Endothelial cell of hepatic sinusoid (primary cell): Measurements from ENCODE around the gene SSH2.
"Not testable (repeated sequence)": the region's sequence is repeated elsewhere in the genome, so short reads cannot be mapped to it uniquely, and the experiment has no call there.

Experiments used
- in situ Hi-C: cut with HindIII; loops from 2 replicates; pipeline ENCODE4 v1.10.0; 2017; ENCODE audit warnings: low sequenced_read_pairs

The SSH2 gene

DNA sequence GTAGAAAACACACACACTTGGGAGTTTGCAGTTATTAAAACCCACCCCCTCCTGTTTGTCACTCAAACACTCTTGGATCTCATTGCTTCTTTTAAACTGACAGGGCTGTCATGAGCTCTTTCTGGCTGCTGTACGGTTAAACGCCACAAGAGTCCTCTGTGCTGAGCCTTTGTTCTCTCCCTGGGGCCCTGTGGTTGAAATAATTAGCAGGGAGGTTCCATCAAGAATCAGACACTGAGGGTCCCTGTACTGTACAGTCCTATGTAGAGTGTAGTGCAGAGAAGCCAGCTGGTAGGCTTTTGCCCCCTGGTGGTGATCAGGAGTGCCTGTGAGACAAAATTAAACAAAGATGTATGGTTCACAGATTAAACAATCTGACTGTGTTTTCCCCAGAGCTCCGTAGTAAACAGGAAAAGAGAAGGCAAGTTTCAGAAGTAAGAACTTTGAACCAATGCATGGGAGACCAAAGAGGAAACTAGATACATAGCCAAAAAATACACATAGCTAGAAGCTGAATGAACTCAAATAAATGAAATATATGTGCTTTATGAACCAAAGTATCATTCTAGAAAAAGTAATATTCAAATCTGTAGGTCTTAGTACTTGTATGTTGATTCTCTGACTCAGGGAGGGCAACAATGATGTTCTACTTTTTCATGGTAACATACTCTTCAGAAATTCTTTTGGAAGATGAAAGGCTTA, 1.4 kb upstream of the SSH2 start:
- in situ Hi-C loops: no loop called here

DNA sequence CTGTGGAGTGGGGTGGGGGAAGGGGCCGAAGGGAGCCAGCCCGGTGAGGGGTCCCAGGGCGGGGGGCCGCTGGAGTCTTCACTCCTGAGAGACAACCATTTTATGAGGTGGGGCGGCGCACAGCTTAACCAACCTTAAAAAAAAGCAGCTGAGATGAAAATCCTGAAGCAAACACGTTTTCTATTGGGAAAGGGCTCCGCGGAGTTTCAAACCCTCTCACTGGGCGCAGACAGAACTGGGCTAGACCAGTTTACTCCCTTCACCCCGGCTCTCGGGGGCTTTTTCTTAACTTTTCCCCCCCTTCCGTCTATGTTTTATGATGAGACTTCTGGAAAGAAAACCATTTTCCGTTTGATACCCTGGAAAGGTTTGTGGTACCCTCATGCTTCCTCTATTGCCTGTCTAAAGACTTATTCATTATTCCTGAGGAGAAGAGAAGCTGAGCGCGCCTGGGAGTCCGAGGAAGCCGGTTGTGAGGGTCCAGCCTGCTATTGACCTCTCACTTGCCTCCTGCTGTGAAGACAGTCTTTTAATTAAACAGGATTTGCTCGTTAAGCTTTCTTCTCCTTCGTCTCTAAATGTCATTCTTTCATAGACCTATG, 482 bp upstream of the SSH2 start:
- in situ Hi-C loops: no loop called here

DNA sequence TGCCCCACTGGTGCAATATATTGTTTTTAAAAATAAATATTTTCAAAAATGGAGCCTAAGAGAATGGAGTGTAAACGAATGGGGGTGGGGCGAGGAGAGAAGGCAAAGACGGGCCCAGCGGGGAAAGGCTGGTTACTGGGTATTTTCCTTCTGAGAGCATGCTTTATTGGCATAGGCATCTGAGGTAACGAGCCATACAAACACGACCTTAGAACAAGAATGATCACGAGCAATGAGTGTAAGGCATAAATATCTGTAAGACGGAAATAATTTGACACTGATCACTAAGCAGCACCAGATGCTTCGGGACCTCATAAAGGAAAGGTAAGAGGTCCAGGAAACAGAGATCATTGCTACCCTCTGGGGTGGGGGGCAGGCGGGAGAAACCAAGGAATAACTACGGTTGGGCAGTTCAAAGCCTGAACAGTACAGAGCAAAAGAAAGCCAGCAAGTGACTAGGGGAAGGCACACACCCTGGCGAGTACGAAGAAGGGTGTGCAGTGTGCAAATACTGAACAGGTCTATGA, 959 bp downstream of the SSH2 start:
- in situ Hi-C loops: no loop called here

DNA sequence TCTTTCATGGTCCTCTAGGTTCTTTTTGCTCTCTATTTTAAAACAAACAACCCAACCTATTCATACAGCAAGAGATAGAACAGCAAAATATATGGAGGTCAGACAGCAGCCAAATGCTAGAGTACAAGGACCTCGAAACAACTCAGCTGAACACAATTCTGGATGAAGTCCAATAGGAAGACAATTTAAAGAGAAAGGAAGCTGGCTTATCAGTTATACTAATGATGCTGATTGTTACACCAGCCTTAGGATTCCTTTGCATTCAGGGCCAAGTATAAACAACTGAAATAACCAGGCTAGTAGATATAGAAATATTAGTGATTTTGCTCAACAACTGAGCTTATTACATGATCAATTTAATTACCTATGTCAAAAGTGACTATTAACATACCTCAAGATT, 2.5 kb downstream of the SSH2 start:
- in situ Hi-C loops: no loop called here

DNA sequence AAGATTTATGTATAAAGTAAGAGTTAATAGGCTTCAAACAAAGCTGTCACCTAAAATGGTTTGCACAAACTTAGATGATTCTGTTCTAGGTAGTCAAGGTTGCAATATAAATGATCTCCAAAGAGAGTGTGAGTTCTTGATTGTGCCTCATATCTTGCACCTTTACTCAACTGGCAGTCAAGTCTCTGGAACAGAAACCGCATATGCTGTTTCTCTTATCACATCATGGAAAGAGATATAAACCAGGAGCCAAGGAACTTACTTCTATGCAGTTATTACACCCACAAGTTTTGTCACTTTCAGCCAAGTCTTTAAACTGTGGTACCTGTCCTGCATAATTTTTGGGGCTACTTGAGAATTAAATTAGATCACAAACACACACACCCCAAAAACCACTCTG, 5.2 kb downstream of the SSH2 start:
- in situ Hi-C loops: no loop called here

DNA sequence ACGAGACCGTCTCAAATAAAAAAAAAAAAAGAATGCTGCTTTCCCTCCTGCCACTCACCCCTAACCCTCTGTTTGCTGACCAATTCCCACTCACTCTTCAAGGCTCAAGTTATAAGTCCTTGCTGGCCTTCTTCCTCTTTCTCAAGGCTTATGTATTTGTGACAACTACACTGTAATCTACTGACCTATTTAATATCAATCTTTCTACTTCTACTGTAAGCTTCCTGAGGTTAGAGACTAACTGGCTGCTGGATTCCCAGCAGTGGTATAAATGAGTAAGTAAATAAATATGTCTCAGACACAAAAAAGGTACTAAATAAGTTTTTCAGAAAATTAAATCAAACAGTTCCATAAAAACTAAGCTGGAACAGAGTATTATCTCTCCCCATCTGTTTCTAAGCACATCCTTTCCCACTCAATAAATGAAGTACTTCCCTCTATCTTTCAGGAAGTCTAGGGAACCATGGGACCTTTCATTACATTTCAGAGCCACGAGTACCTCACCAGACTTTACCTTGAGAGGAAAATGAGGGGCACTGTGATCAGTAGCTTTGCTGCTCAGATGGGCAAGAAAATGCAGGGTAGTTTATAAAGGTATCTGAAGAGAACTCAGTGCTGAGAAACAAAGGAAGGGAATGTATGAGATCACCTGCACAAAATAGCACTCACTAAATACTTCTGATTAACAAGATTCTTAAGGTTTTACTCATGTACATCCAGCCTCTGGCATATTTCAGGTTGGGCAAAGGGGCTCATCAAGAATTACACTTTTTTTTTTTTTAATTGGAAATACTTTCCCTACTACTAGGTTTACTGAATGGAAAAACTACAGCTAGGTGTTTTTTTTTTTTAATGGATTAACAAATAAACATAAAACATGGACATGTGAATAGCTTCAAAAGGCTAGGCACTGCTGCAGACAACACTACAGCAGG, 10.8 kb downstream of the SSH2 start:
- in situ Hi-C loops: no loop called here

DNA sequence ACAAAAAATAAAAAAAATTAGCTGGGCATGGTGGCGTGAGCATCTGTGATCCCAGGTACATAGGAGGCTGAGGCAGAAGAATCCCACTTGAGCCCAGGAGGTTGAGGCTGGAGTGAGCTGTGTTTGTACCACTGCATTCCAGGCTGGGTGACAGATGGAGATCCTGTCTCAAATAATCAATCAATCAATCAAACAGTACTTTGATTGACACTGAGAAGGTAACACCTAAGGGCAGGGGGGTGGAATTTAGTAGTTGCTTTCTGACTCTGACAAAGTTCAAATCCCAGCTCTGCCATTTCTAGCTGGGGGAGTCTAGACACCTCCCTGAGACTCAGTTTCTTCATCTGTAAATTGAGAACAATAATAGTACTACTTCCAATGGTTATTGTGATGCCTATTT, 12.0 kb downstream of the SSH2 start:
- in situ Hi-C loops: no loop called here

DNA sequence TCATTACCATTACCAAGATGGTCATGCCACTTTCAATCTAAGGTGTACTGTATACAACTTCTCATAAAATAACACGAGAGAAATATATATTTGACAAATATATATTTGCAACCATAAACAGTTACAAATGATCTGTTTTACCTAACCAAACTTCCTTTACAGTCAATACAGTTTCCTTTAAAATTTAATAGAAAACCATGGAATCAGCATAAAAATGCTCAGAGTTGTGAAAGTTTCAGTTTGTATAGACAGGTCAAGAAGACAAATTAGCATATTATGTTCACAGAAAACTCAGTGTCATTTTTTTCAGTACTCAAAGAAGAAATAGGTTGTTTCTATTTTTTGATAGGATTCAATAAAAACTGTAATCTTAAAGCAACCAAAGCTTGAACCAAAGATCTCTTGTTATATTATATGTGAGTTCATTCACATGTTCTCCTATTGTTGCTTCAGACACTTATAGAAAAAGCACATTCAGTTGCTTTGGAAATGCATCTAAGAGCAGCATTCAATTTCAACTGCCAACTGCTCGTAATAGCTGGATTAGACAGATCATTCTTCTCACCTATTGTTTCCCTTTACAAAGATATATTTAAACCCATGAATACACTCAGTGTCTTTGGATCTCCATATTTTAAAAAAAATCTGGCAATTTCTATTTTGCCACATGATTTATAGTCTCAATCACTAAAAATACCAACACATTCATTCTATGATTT, 15.1 kb downstream of the SSH2 start:
- in situ Hi-C loops: loop anchor here (5.0 kb wide), 1 partner anchor 108 kb away; no protein-coding TSS in a partner anchor

DNA sequence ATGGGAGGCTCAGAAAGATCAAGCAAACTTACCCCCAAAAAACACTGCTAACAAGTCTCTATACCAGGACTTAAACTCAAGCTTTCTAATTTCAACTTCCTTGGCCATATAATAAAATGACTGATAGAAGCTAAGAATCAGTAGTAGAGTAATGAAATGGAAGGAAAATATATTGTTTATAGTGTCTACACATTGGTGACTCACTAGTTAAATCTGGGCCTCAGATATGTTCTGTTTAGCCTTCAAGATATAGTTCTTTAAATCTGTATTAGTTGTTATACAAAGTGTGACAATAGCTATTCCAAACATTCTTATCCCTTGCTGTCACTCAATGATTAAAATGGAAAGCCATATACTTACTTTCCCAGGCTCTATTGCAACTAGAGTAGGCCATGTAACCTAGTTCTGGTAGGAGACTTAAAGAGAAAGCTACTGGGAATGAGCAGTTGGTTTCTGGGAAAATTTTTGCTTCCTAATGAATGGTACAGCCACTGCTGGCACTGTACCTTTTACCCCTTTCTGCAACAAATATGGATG, 18.3 kb downstream of the SSH2 start:
- in situ Hi-C loops: loop anchor here (5.0 kb wide), 1 partner anchor 104 kb away; no protein-coding TSS in a partner anchor

DNA sequence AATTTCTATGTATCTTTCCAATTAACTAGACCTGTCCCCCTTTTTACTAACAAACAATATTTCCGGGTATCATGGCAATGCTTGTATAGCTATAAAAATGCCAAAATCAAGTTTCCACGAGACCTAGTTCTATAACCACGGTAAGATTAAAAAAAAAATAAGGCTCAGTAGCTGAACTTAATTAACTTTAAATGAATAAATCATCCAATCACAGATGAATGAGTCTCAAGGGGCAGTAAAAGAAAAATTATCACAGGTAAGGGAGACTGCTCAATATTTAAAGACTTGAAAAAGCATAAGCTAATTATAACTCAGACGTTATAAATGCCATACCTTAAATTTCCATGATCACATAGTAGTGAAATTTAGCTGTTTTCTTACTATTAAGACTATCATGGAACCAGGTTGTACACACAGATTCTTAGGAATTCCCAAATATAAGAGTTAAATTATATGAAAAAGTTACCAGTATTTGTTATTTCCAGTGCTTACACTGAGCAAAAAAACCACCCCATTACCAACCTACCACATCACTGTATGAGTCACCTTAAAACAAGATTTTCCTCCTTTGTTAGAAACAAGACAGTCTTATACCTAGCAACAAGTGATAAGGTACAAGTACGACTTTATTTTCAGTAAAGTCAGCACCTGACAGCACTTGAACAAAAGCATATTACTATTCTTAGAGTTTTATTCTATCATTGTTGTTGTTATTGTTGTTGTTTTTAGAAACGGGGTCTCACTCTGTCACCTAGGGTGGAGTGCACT, 20.6 kb downstream of the SSH2 start:
- in situ Hi-C loops: loop anchor here (5.0 kb wide), 1 partner anchor 102 kb away; no protein-coding TSS in a partner anchor

DNA sequence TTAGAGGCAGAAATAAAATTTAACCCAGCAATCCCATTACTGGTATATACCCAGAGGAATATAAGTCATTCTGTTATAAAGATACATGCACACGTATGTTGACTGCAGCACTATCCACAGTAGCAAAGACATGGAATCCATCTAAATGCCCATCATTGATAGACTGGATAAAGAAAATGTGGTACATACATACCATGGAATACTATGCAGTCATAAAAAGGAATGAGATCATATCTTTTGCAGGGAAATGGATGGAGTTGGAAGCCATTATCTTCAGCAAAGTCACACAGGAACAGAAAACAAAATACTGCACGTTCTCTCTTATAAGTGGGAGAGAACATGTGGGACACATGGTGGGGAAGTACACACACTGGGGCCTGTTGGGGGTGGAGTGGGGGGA, 23.1 kb downstream of the SSH2 start:
- in situ Hi-C loops: no loop called here

DNA sequence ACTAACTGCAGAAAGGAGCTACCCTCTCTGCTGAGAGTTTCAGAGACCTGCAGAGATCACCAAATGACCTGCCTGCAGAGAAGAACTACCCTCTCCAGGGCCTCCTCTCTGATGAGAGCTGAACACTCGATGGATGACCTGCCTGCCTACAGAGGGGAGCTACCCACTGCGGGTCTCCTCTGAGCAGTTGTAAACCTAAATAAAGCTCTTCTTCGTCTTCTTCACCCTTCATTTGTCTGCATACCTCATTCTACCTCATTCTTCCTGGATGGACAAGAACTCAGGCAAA, 24.2 kb downstream of the SSH2 start:
- in situ Hi-C loops: no loop called here

DNA sequence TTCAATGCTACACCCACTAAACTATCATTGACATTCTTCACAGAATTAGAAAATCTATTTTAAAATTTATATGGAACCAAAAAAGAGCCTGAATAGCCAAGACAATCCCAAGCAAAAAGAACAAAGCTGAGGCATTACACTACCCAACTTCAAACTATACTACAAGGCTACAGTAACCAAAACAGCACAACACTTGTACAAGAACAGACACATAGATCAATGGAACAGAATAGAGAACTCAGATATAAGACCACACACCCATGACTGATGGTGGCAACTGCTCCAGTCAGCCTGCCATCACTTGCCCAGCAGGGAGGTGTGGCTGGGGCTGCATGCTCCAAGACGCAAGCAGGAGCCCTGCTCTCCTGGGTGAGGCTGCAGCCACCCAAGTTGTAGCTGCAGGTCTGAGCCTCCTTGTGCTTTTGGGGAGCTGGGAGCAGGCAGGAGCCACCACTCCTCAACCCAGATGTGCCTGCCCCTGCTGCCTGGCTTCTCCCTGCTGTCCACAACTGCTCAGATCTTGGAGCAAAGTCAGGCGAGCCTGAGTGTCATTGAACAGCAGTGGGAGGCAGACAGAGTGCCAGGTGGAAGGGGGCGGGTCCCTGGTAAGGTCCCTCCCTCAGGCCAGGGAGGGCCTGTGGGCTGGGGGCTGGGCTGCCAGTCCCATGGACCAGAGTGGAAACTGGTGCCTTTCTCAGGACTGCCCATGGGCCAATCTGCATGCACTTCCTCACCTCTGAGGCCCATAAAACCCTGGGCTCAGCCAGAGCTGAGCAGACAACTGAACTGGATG, 24.7 kb downstream of the SSH2 start:
- in situ Hi-C loops: no loop called here

DNA sequence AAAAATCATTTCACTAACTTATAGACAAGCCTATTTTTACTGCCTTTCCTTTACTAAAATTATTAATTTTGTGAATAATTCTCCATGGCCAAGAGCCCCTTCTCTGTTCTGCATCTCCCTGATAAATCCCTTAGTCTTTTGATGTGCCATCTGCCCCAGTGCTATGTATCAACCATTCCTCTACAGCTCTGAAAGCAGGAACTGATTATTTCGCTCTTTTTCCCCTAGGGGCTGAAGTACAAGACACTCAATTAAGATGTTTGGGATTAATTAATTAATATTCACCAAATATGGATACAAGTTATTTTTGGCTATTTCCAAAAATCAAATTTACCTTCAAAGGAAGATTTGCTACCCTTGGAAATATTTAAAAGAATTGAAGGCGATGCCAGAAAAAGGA, 26.6 kb downstream of the SSH2 start:
- in situ Hi-C loops: no loop called here

DNA sequence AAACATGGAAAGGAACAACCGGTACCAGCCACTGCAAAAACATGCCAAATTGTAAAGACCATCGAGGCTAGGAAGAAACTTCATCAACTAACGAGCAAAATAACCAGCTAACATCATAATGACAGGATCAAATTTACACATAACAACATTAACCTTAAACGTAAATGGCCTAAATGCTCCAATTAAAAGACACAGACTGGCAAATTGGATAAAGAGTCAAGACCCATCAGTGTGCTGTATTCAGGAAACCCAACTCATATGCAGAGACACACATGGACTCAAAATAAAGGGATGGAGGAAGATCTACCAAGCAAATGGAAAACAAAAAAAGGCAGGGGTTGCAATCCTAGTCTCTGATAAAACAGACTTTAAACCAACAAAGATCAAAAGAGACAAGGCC, 32.9 kb downstream of the SSH2 start:
- in situ Hi-C loops: not testable (repeated sequence)

DNA sequence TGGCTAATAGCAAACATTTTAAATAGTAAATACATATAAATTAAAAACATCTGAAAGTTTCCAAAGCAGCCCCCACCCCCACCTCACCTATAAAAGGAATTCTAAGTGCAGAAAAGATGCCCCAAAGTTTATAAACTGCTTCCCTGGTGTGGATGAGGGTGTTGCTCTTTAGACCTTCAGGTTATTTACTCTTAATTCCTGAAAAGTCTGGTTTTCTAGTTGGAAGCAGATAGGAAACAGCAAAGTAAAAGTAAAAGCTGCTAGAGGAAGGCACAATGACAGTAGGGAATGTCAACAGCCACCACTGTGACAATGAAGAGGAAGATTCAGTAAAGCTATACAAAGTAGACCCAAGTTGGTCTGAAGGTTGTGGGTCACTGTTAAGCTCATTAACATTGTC, 37.8 kb downstream of the SSH2 start:
- in situ Hi-C loops: no loop called here

DNA sequence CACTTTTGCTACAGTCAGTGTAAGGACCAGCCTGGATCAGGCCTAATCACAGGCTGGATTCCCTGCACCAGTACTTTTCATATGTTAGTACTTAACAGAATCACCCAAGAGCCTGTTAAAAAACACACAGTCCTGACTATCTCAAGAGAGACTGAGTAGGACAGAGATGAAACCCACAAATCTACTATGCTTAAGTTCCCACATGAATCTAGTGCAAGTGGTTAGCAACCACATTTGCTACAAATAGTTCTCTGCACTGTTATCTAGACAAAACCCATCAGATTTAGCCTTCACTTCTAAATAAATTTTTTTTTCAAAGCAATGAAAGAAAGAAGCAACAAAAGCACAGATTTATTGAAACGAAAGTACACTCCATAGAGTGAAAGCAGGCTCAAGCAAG, 38.9 kb downstream of the SSH2 start:
- in situ Hi-C loops: no loop called here

DNA sequence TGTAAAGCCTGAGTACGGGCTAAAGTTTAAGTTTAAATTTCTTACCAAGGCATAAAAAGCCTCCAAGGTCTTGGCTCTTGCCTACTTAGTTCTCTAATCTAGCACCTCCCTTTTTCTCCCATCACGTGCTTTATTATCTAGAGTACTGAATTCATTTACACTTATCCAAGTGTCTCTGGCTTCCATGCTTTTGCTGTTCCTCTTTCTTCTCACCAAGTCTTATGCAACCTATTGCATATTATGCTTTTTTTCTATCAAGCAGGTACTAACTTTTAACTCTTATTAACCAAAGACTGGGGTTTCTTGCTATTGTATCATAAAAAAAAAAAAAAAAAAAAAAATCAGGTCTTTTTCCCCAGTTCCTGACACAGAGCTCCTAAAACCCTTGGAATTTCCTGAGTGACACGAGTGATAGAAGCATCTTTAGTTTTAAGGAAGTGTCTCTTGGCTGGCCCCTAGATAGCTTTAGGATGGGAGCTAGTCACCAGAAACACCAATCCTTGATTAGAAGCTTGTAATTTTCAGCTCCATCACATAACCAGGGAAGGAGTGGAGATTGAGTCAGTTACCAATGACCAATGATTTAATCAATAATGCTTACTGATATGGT, 44.9 kb downstream of the SSH2 start:
- in situ Hi-C loops: no loop called here

DNA sequence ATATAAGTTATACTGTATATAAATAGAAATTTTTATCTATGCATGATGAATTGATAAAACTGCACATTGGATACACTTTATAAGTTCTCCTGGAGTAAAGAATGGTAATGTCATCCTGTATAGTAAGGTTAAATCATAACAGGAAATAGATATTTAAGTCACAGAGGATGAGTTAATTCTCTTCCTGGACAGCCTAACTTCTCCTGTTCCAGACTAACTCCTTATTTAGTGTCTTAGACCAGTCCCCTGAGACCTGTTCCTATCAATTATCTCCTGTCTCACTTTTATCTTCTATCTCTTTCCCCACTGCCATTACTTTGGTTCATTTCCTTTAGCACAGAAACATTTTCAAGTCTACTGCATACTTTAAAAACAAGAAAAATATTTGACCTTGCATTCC, 46.5 kb downstream of the SSH2 start:
- in situ Hi-C loops: no loop called here
